Keratinocyte (primary cell): ENCODE measurements around the gene HDX. TPM values are rescaled to one million over a fixed set of nuclear protein-coding genes. Genes with fewer than 3 reads are reported as not detected.

Experiments
- DNase-seq: peaks from one replicate; pipeline ENCODE4 v3.0.0-alpha.2; 2011; ENCODE audit warnings: low read depth, missing footprints, low spot score
- FAIRE-seq: peaks from 2 replicates; lab custom pipeline; 2011; peaks lifted over from hg19 to GRCh38; lab: Jason Lieb, UNC
- H2AFZ ChIP-seq: 2 replicates; pipeline ENCODE4 v1.6.0; 2012; ENCODE audit warnings: low read length, control low read depth, inconsistent platforms; ENCODE audit not compliant: control insufficient read depth
- H3K27ac ChIP-seq: 2 replicates; pipeline ENCODE4 v1.5.1; 2011; ENCODE audit warnings: low read length; ENCODE audit not compliant: control insufficient read depth, insufficient read depth
- H3K27me3 ChIP-seq: 3 replicates; pipeline ENCODE4 v1.6.0; 2011; ENCODE audit warnings: low read length; ENCODE audit not compliant: control insufficient read depth, insufficient read depth; ENCODE audit errors: extremely low read depth
- H3K36me3 ChIP-seq, 2 experiments: 2 replicates in 1 of 2; 3 replicates in 1 of 2; pipeline ENCODE4 v1.5.1; 2011; ENCODE audit warnings: low read length in 2 of 2, mild to moderate bottlenecking in 1 of 2; ENCODE audit not compliant: control insufficient read depth in 2 of 2, insufficient read depth in 2 of 2; ENCODE audit errors: extremely low read depth in 1 of 2
- H3K4me1 ChIP-seq: 3 replicates; pipeline ENCODE4 v1.5.1; 2011; ENCODE audit warnings: low read length; ENCODE audit not compliant: control insufficient read depth, insufficient read depth; ENCODE audit errors: extremely low read depth
- H3K4me2 ChIP-seq: 3 replicates; pipeline ENCODE4 v1.6.0; 2011; ENCODE audit warnings: low read depth, low read length; ENCODE audit not compliant: control insufficient read depth, insufficient read depth; ENCODE audit errors: extremely low read depth
- H3K4me3 ChIP-seq, 3 experiments: fragments of 200-600 bp in 1 of 3; sonication (generic) in 1 of 3; 2 replicates in 2 of 3; 3 replicates in 1 of 3; pipeline ENCODE4 v1.5.1; 2011 to 2016; ENCODE audit warnings: low read length in 3 of 3, mild to moderate bottlenecking in 3 of 3, control low read depth in 2 of 3, inconsistent platforms in 1 of 3, low read depth in 1 of 3, mixed read lengths in 1 of 3, mixed run types in 1 of 3, moderate library complexity in 1 of 3; ENCODE audit not compliant: control insufficient read depth in 2 of 3, insufficient read depth in 2 of 3; ENCODE audit errors: extremely low read depth in 1 of 3
- H3K79me2 ChIP-seq: 2 replicates; pipeline ENCODE4 v1.6.0; 2012; ENCODE audit warnings: low read length; ENCODE audit not compliant: control insufficient read depth, insufficient read depth
- H3K9ac ChIP-seq: 3 replicates; pipeline ENCODE4 v1.6.0; 2011; ENCODE audit warnings: low read length; ENCODE audit not compliant: control insufficient read depth, insufficient read depth; ENCODE audit errors: extremely low read depth
- H3K9me1 ChIP-seq: 3 replicates; pipeline ENCODE4 v1.6.0; 2011; ENCODE audit warnings: low read length; ENCODE audit not compliant: control insufficient read depth, insufficient read depth; ENCODE audit errors: extremely low read depth
- H3K9me3 ChIP-seq: 2 replicates; pipeline ENCODE4 v1.5.1; 2012; ENCODE audit warnings: low read depth, low read length; ENCODE audit not compliant: control insufficient read depth
- H4K20me1 ChIP-seq: 3 replicates; pipeline ENCODE4 v1.6.0; 2011; ENCODE audit warnings: low read length; ENCODE audit not compliant: control insufficient read depth, insufficient read depth; ENCODE audit errors: extremely low read depth
- EZH2 ChIP-seq: IDR thresholded peaks from one replicate; pipeline ENCODE4 v1.6.1; 2012; ENCODE audit warnings: inconsistent platforms, mild to moderate bottlenecking, low read length, moderate library complexity
- dilution Hi-C: fragments of 300-500 bp; cut with MboI; formaldehyde crosslinking; loops from one replicate; pipeline ENCODE4 v1.7.0; 2020; ENCODE audit warnings: low sequenced_read_pairs; ENCODE audit not compliant: extremely low pct_ligation_motif_present
- polyA plus RNA-seq, 5 experiments: library from polyadenylated mRNA; depleted of rRNA in 3 of 5; stranded (reverse) in 3 of 5; stranded (forward) in 1 of 5; unstranded in 1 of 5; fragments of >200 nt; gene quantifications; 1 replicate in 1 of 5; 2 replicates in 3 of 5; 3 replicates in 1 of 5; pipeline versions ENCODE4 v1.2.1 to v1.2.3, GENCODE V29; 2011 to 2012; ENCODE audit warnings: missing spikeins in 2 of 5, low read depth in 1 of 5, low replicate concordance in 1 of 5
- TF ChIP-seq, protein P1 (sequence below), 3 experiments: IDR thresholded peaks in 1 of 3; conservative IDR thresholded peaks in 1 of 3; optimal IDR thresholded peaks in 1 of 3; 2 replicates in 2 of 3; 3 replicates in 1 of 3; pipeline versions ENCODE3 to v1.5.1; 2011; ENCODE audit warnings: low read length in 3 of 3, mild to moderate bottlenecking in 3 of 3, moderate library complexity in 2 of 3, control low read depth in 1 of 3, inconsistent platforms in 1 of 3; ENCODE audit not compliant: insufficient read depth in 2 of 3; ENCODE audit errors: extremely low read depth in 1 of 3

The HDX gene
- polyA plus RNA-seq, 1 donor (not counting 4 experiments of a cell fraction or from before 2014, with no cell fraction given) = 2.2 TPM

GRCh38 chrX:84336646-84337045 lies 165.6 kb downstream of the HDX start:
- no peaks in the 10 kb centered on the region for H3K4me1 ChIP-seq
- dilution Hi-C loops = no loop called here
- H3K79me2 ChIP-seq = no peaks in the 10 kb centered on the region
- H3K27ac ChIP-seq = no peak overlapping the region
- H3K9me3 ChIP-seq = no peaks in the 10 kb centered on the region
- H3K4me2 ChIP-seq = no peak overlapping the region
- H3K36me3 ChIP-seq = no peaks in the 10 kb centered on the region
- no peaks in the 10 kb centered on the region for H3K9me1 ChIP-seq
- no peak overlapping the region for H3K4me3 ChIP-seq
- H2AFZ ChIP-seq = no peak overlapping the region
- no peak overlapping the region for H3K9ac ChIP-seq
- DNase-seq = no peak
- no peaks in the 10 kb centered on the region for H4K20me1 ChIP-seq
- no peak for FAIRE-seq
- no peaks in the 10 kb centered on the region for H3K27me3 ChIP-seq
- TF ChIP-seq, protein P1, sequence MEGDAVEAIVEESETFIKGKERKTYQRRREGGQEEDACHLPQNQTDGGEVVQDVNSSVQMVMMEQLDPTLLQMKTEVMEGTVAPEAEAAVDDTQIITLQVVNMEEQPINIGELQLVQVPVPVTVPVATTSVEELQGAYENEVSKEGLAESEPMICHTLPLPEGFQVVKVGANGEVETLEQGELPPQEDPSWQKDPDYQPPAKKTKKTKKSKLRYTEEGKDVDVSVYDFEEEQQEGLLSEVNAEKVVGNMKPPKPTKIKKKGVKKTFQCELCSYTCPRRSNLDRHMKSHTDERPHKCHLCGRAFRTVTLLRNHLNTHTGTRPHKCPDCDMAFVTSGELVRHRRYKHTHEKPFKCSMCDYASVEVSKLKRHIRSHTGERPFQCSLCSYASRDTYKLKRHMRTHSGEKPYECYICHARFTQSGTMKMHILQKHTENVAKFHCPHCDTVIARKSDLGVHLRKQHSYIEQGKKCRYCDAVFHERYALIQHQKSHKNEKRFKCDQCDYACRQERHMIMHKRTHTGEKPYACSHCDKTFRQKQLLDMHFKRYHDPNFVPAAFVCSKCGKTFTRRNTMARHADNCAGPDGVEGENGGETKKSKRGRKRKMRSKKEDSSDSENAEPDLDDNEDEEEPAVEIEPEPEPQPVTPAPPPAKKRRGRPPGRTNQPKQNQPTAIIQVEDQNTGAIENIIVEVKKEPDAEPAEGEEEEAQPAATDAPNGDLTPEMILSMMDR (optimal IDR thresholded peaks at IDR 0.05 in 1 of 3, IDR thresholded peaks at IDR 0.05 in 1 of 3, conservative IDR thresholded peaks at IDR 0.05 in 1 of 3; ENCODE audit: extremely low read depth in 1 of 3, insufficient read depth in 2 of 3, low read length in 3 of 3) = no peak
- TF ChIP-seq EZH2 = no peak

DNA sequence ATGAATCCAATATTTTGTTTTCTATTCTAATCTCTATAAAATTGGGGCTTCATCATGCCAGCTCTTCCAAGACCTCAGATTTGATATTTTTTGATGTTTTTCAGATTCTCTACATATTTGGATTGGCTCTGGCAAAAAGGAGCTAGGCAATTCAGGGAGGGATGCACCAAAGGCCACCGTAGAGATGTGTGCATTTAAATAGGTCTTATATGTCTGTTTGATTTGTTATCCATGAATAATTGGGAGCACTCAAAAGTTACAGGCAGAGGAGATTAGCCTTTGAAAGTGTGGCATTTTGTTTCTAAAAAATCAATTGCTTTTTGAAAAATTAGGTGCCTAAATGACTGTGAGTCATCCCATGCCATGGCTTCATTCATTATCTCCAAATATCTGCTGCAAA lies 167.1 kb downstream of the HDX start:
- Histone ChIP-seq H3K4me2 (no peak overlapping the region), H3K4me1 (no peaks in the 10 kb centered on the region), H3K4me3 (no peak overlapping the region), H3K36me3 (no peaks in the 10 kb centered on the region), H3K27me3 (no peaks in the 10 kb centered on the region), H3K9ac (no peak overlapping the region), H3K9me1 (no peaks in the 10 kb centered on the region), H3K9me3 (no peaks in the 10 kb centered on the region), H2AFZ (no peak overlapping the region), H3K27ac (no peak overlapping the region), H4K20me1 (no peaks in the 10 kb centered on the region), H3K79me2 (no peaks in the 10 kb centered on the region)
- FAIRE-seq = no peak
- no peak for TF ChIP-seq EZH2
- TF ChIP-seq, protein P1 (optimal IDR thresholded peaks at IDR 0.05 in 1 of 3, IDR thresholded peaks at IDR 0.05 in 1 of 3, conservative IDR thresholded peaks at IDR 0.05 in 1 of 3; ENCODE audit: extremely low read depth in 1 of 3, insufficient read depth in 2 of 3, low read length in 3 of 3) = no peak
- dilution Hi-C loops = no loop called here
- no peak for DNase-seq
